Thyroid gland (tissue), 4 donors: ENCODE measurements around the gene NCAPD3.

ENCODE experiments used
- POLR2A ChIP-seq, 2 donors: fragments of 450-650 bp; IDR thresholded peaks; one replicate each; pipeline ENCODE4 v1.6.1; 2017; ENCODE audit warnings: antibody characterized with exemption in 2 of 2, mild to moderate bottlenecking in 2 of 2, moderate library complexity in 1 of 2
- TF ChIP-seq, protein P1 (sequence below), 6 experiments: fragments of 200-600 bp in 3 of 6; fragments of 450-650 bp in 3 of 6; sonication (generic) in 3 of 6; IDR thresholded peaks; one replicate each; pipeline ENCODE4 v1.5.1; 2016 to 2019; ENCODE audit warnings: antibody characterized with exemption in 6 of 6, mild to moderate bottlenecking in 2 of 6, inconsistent platforms in 1 of 6, moderate library complexity in 1 of 6

DNA sequence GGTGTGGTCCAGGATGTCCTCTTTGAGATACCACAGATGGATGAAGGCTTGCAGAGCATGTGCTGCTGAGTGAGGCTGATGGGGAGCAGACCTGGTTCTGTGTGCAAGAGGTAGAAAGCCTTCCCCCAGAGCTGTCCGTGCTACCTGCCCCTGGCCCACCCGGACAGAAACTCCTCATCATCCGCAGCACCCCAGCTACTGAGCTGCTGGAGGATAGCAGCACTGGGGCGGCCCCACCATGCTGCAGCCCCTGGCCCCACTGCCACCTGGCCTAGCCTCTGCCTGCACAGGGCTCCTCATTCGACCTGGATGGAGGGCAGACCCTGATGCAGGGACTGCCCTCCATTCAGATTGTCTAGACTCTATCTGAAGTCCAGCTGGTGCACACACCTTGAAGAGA lies 50.5 kb downstream of the NCAPD3 start:
- TF ChIP-seq POLR2A (IDR thresholded peaks at IDR 0.05), result no peak
- TF ChIP-seq, protein P1, sequence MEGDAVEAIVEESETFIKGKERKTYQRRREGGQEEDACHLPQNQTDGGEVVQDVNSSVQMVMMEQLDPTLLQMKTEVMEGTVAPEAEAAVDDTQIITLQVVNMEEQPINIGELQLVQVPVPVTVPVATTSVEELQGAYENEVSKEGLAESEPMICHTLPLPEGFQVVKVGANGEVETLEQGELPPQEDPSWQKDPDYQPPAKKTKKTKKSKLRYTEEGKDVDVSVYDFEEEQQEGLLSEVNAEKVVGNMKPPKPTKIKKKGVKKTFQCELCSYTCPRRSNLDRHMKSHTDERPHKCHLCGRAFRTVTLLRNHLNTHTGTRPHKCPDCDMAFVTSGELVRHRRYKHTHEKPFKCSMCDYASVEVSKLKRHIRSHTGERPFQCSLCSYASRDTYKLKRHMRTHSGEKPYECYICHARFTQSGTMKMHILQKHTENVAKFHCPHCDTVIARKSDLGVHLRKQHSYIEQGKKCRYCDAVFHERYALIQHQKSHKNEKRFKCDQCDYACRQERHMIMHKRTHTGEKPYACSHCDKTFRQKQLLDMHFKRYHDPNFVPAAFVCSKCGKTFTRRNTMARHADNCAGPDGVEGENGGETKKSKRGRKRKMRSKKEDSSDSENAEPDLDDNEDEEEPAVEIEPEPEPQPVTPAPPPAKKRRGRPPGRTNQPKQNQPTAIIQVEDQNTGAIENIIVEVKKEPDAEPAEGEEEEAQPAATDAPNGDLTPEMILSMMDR (IDR thresholded peaks at IDR 0.05), result no peak
